H9 (cell line): ENCODE measurements around the gene TENM4. TPM values are rescaled to one million over a fixed set of nuclear protein-coding genes. Genes with fewer than 3 reads are reported as not detected.

ENCODE experiments used
- DNase-seq: peaks from one replicate; pipeline ENCODE4 v3.0.0-alpha.2; 2017
- H2AFZ ChIP-seq: one replicate; pipeline ENCODE4 v1.6.1; 2013; ENCODE audit warnings: mild to moderate bottlenecking, low read length, control low read depth, moderate library complexity
- H2AK5ac ChIP-seq: 2 replicates; pipeline ENCODE4 v1.6.1; 2013; ENCODE audit warnings: low read length, control low read depth, mixed read lengths; ENCODE audit not compliant: insufficient read length
- H2BK120ac ChIP-seq: one replicate; pipeline ENCODE4 v1.6.1; 2013; ENCODE audit warnings: low read depth, mild to moderate bottlenecking, low read length, control low read depth, inconsistent platforms; ENCODE audit not compliant: poor library complexity, severe bottlenecking
- H2BK12ac ChIP-seq: 2 replicates; pipeline ENCODE4 v1.6.1; 2013; ENCODE audit warnings: low read length, control low read depth, mixed read lengths, low read depth; ENCODE audit not compliant: insufficient read length
- H2BK15ac ChIP-seq: 2 replicates; pipeline ENCODE4 v1.6.1; 2013; ENCODE audit warnings: low read depth, low read length, control low read depth
- H2BK20ac ChIP-seq: one replicate; pipeline ENCODE4 v1.6.1; 2013; ENCODE audit warnings: low read depth, mild to moderate bottlenecking, low read length, control low read depth, inconsistent platforms; ENCODE audit not compliant: poor library complexity, severe bottlenecking
- H2BK5ac ChIP-seq: 2 replicates; pipeline ENCODE4 v1.6.1; 2013; ENCODE audit warnings: low read length, control low read depth, mixed read lengths; ENCODE audit not compliant: insufficient read length
- H3K14ac ChIP-seq: 2 replicates; pipeline ENCODE4 v1.6.1; 2013; ENCODE audit warnings: low read length, control low read depth; ENCODE audit not compliant: insufficient read depth
- H3K18ac ChIP-seq: 2 replicates; pipeline ENCODE4 v1.6.1; 2013; ENCODE audit warnings: low read depth, mild to moderate bottlenecking, mixed read lengths, low read length, control low read depth; ENCODE audit not compliant: insufficient read length
- H3K23ac ChIP-seq: 2 replicates; pipeline ENCODE4 v1.6.1; 2013; ENCODE audit warnings: low read length, control low read depth, mixed read lengths, low read depth; ENCODE audit not compliant: insufficient read length
- H3K23me2 ChIP-seq: 2 replicates; pipeline ENCODE4 v1.6.1; 2013; ENCODE audit warnings: low read depth, mild to moderate bottlenecking, mixed read lengths, low read length, control low read depth; ENCODE audit not compliant: insufficient read length, poor library complexity, severe bottlenecking
- H3K27ac ChIP-seq: 2 replicates; pipeline ENCODE4 v1.5.1; 2013; ENCODE audit warnings: low read length, control low read depth, mixed read lengths, low read depth; ENCODE audit not compliant: insufficient read length
- H3K27me3 ChIP-seq: 2 replicates; pipeline ENCODE4 v1.6.1; 2013; ENCODE audit warnings: low read length, control low read depth, inconsistent platforms; ENCODE audit not compliant: insufficient read depth
- H3K4ac ChIP-seq: 2 replicates; pipeline ENCODE4 v1.6.1; 2013; ENCODE audit warnings: low read depth, mild to moderate bottlenecking, control low read depth, inconsistent platforms, low read length, moderate library complexity
- H3K4me1 ChIP-seq: 2 replicates; pipeline ENCODE4 v1.6.1; 2013; ENCODE audit warnings: low read length, control low read depth, inconsistent platforms; ENCODE audit not compliant: insufficient read depth
- H3K4me2 ChIP-seq: 2 replicates; pipeline ENCODE4 v1.6.1; 2013; ENCODE audit warnings: low read length, control low read depth, mixed read lengths; ENCODE audit not compliant: insufficient read length, insufficient read depth
- H3K56ac ChIP-seq: 2 replicates; pipeline ENCODE4 v1.6.1; 2013; ENCODE audit warnings: low read depth, mild to moderate bottlenecking, mixed read lengths, low read length, control low read depth; ENCODE audit not compliant: insufficient read length
- H3K79me1 ChIP-seq: 2 replicates; pipeline ENCODE4 v1.6.1; 2013; ENCODE audit warnings: low read depth, mild to moderate bottlenecking, moderate library complexity, low read length, control low read depth, inconsistent platforms; ENCODE audit not compliant: insufficient read depth, poor library complexity, severe bottlenecking
- H3K79me2 ChIP-seq: 2 replicates; pipeline ENCODE4 v1.6.1; 2013; ENCODE audit warnings: low read length, control low read depth, inconsistent platforms; ENCODE audit not compliant: insufficient read depth
- H3K9ac ChIP-seq: 2 replicates; pipeline ENCODE4 v1.6.1; 2013; ENCODE audit warnings: low read length, control low read depth, mixed read lengths; ENCODE audit not compliant: insufficient read length; ENCODE audit errors: extremely low read depth
- H3K9me3 ChIP-seq: one replicate; pipeline ENCODE4 v1.6.1; 2013; ENCODE audit warnings: low read depth, low read length, inconsistent platforms; ENCODE audit not compliant: control insufficient read depth
- H3T11ph ChIP-seq: one replicate; pipeline ENCODE4 v1.6.1; 2013; ENCODE audit warnings: mild to moderate bottlenecking, low read length, control low read depth, inconsistent platforms
- H4K20me1 ChIP-seq: one replicate; pipeline ENCODE4 v1.6.1; 2013; ENCODE audit not compliant: control insufficient read depth, insufficient read length, insufficient read depth
- H4K5ac ChIP-seq: 2 replicates; pipeline ENCODE4 v1.6.1; 2013; ENCODE audit warnings: low read depth, mild to moderate bottlenecking, mixed read lengths, low read length, control low read depth; ENCODE audit not compliant: insufficient read length
- H4K8ac ChIP-seq: replicated peaks from 2 replicates; pipeline ENCODE4 v1.6.1; 2013; ENCODE audit warnings: low read length, control low read depth, mixed read lengths, low read depth; ENCODE audit not compliant: insufficient read length
- H4K91ac ChIP-seq: 2 replicates; pipeline ENCODE4 v1.6.1; 2013; ENCODE audit warnings: low read depth, mild to moderate bottlenecking, moderate library complexity, mixed read lengths, low read length, control low read depth; ENCODE audit not compliant: insufficient read length
- H3K27ac Mint-ChIP-seq, 3 experiments: 2 replicates in 2 of 3; 3 replicates in 1 of 3; pipeline ENCODE4 v1.8.0; 2020 to 2021; ENCODE audit warnings: mixed read lengths in 3 of 3, mild to moderate bottlenecking in 1 of 3, moderate library complexity in 1 of 3
- H3K27me3 Mint-ChIP-seq: 2 replicates; pipeline ENCODE4 v1.8.0; 2021; ENCODE audit warnings: low read depth, mild to moderate bottlenecking, moderate library complexity, mixed read lengths
- H3K36me3 Mint-ChIP-seq, 3 experiments: 2 replicates in 2 of 3; 3 replicates in 1 of 3; pipeline ENCODE4 v1.8.0; 2020 to 2021; ENCODE audit warnings: low read depth in 3 of 3, mixed read lengths in 3 of 3; ENCODE audit not compliant: insufficient read depth in 1 of 3
- H3K4me1 Mint-ChIP-seq, 2 experiments: 2 replicates each; pipeline ENCODE4 v1.8.0; 2020; ENCODE audit warnings: mixed read lengths in 2 of 2
- H3K4me3 Mint-ChIP-seq, 2 experiments: 2 replicates in 1 of 2; 3 replicates in 1 of 2; pipeline ENCODE4 v1.8.0; 2020 to 2021; ENCODE audit warnings: mild to moderate bottlenecking in 2 of 2, mixed read lengths in 2 of 2, moderate library complexity in 1 of 2
- H3K9me3 Mint-ChIP-seq, 2 experiments: 2 replicates in 1 of 2; 3 replicates in 1 of 2; pipeline ENCODE4 v1.8.0; 2020; ENCODE audit warnings: mild to moderate bottlenecking in 2 of 2, mixed read lengths in 2 of 2, moderate library complexity in 1 of 2
- WGBS: extraction: QIAGEN DNeasy Blood & Tissue Kit; methylation state at CpG from one replicate; pipeline ENCODE4 v1.1.7; 2013; ENCODE audit warnings: missing lambda C conversion rate, low lambda C conversion rate, mixed read lengths; ENCODE audit not compliant: insufficient read length; ENCODE audit errors: extremely low coverage; 5-methylcytosine and 5-hydroxymethylcytosine counted together
- total RNA-seq: library from RNA; stranded (reverse); gene quantifications from 2 replicates; pipeline ENCODE4 v1.2.1, GENCODE V29; 2021
- TF ChIP-seq, protein P1 (sequence below): fragments of 200-600 bp; sonication (generic); conservative IDR thresholded peaks from 3 replicates; pipeline ENCODE4 v1.8.0; 2021; ENCODE audit warnings: antibody characterized with exemption, mild to moderate bottlenecking

TENM4 gene
- total RNA-seq, 1 experiment from 2014 or later: 4.6 TPM

- Histone ChIP-seq H3K18ac (no peak overlapping the region), H3K4ac (no peak overlapping the region), H3K4me1 (peaks cover 3% of the 10 kb centered on the region), H4K20me1 (no peaks in the 10 kb centered on the region), H2BK20ac (no peak overlapping the region), H3K9me3 (no peaks in the 10 kb centered on the region), H3K27ac (no peak overlapping the region), H3K4me2 (no peak overlapping the region), H4K8ac (no peak overlapping the region), H4K5ac (no peak overlapping the region), H2BK12ac (no peak overlapping the region), H3K27me3 (no peaks in the 10 kb centered on the region), H2BK5ac (no peak overlapping the region), H2BK120ac (no peak overlapping the region), H3K79me1 (no peaks in the 10 kb centered on the region), H2AK5ac (no peak overlapping the region), H3K56ac (no peak overlapping the region), H3K23me2 (no peaks in the 10 kb centered on the region), H4K91ac (no peak overlapping the region), H2BK15ac (no peak overlapping the region), H3K23ac (no peak overlapping the region), H3K14ac (no peak overlapping the region), H2AFZ (no peak overlapping the region), H3K9ac (no peak overlapping the region), H3K79me2 (no peaks in the 10 kb centered on the region), H3T11ph (no peak overlapping the region)
- TF ChIP-seq, protein P1, sequence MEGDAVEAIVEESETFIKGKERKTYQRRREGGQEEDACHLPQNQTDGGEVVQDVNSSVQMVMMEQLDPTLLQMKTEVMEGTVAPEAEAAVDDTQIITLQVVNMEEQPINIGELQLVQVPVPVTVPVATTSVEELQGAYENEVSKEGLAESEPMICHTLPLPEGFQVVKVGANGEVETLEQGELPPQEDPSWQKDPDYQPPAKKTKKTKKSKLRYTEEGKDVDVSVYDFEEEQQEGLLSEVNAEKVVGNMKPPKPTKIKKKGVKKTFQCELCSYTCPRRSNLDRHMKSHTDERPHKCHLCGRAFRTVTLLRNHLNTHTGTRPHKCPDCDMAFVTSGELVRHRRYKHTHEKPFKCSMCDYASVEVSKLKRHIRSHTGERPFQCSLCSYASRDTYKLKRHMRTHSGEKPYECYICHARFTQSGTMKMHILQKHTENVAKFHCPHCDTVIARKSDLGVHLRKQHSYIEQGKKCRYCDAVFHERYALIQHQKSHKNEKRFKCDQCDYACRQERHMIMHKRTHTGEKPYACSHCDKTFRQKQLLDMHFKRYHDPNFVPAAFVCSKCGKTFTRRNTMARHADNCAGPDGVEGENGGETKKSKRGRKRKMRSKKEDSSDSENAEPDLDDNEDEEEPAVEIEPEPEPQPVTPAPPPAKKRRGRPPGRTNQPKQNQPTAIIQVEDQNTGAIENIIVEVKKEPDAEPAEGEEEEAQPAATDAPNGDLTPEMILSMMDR: no peak
- Mint-ChIP-seq H3K9me3 (no peaks in the 10 kb centered on the region; a peak in 1 of 5 replicates), H3K4me1 (peaks cover 11 to 20% of the 10 kb centered on the region in 2 experiments), H3K36me3 (no peaks in the 10 kb centered on the region), H3K4me3 (no peak overlapping the region), H3K27ac (no peak overlapping the region), H3K27me3 (no peaks in the 10 kb centered on the region)
- no peak for DNase-seq
- no CpG with 5 or more reads among the region's 6 CpGs for WGBS
Observed at GRCh38 chr11:79264284-79264683, 176.5 kb downstream of the TENM4 start.
